Panc1 (cell line): ENCODE results near the gene PARVB. TPM values are rescaled to one million over a fixed set of nuclear protein-coding genes. Genes with fewer than 3 reads are reported as not detected.

Source experiments
- ATAC-seq: fragments of 200-7000 bp; cut with Tn5 transposase; 2 replicates; pipeline ENCODE4 v1.9.1; 2020; ENCODE audit warnings: mild to moderate bottlenecking, moderate library complexity
- BruUV-seq: library from RNA; stranded (reverse); fragments of 400-500 nt; replicated peaks from 2 replicates; lab custom pipeline; 2021; lab: Mats Ljungman, UMichigan
- CTCF ChIA-PET: fragments of 300-600 bp; sonication (Branson Sonifier 250); formaldehyde crosslinking; loops from one replicate; lab custom pipeline; 2022; ENCODE audit warnings: antibody characterized with exemption; lab: Charles Lee
- POLR2A ChIA-PET: fragments of 300-600 bp; sonication (Branson Sonifier 250); formaldehyde crosslinking; loops from one replicate; lab custom pipeline; 2022; ENCODE audit warnings: antibody characterized with exemption; lab: Charles Lee
- DNase-seq: peaks from one replicate; pipeline ENCODE4 v3.0.0-alpha.2; 2010; ENCODE audit warnings: low read depth, low spot score
- H3K27ac ChIP-seq: 2 replicates; pipeline ENCODE4 v1.5.1; 2011; ENCODE audit warnings: mild to moderate bottlenecking, low read length, inconsistent platforms
- H3K27me3 ChIP-seq: fragments of 200-500 bp; sonication (Bioruptor generic); 2 replicates; pipeline ENCODE4 v1.6.0; 2014; ENCODE audit warnings: low read length, inconsistent platforms; ENCODE audit not compliant: control insufficient read depth, insufficient read depth
- H3K36me3 ChIP-seq: fragments of 200-500 bp; sonication (Bioruptor generic); 2 replicates; pipeline ENCODE4 v1.5.1; 2014; ENCODE audit warnings: inconsistent platforms, mild to moderate bottlenecking, low read length, moderate library complexity; ENCODE audit not compliant: control insufficient read depth, insufficient read depth
- H3K4me1 ChIP-seq: 2 replicates; pipeline ENCODE4 v1.5.1; 2011; ENCODE audit warnings: inconsistent platforms, mild to moderate bottlenecking, low read length, moderate library complexity; ENCODE audit not compliant: control insufficient read depth, insufficient read depth
- H3K4me3 ChIP-seq, 2 experiments: 2 replicates each; pipeline ENCODE4 v1.5.1; 2011 to 2012; ENCODE audit warnings: low read depth in 2 of 2, low read length in 2 of 2, mild to moderate bottlenecking in 2 of 2, inconsistent platforms in 1 of 2, moderate library complexity in 1 of 2
- H3K9me3 ChIP-seq: fragments of 200-500 bp; sonication (Bioruptor generic); 2 replicates; pipeline ENCODE4 v1.5.1; 2014; ENCODE audit warnings: low read depth, mild to moderate bottlenecking, inconsistent platforms, low read length, moderate library complexity; ENCODE audit not compliant: control insufficient read depth, insufficient read depth
- POLR2AphosphoS5 ChIP-seq: IDR thresholded peaks from 2 replicates; pipeline ENCODE4 v1.6.1; 2012; ENCODE audit warnings: mild to moderate bottlenecking, low read depth, low read length, moderate library complexity
- SIN3A ChIP-seq: IDR thresholded peaks from 2 replicates; pipeline ENCODE4 v1.6.1; 2012; ENCODE audit warnings: low read depth, mild to moderate bottlenecking, low read length, moderate library complexity, borderline replicate concordance; ENCODE audit not compliant: insufficient read depth
- TCF7L2 ChIP-seq: IDR thresholded peaks from 2 replicates; pipeline ENCODE4 v1.6.1; 2011; ENCODE audit warnings: mild to moderate bottlenecking, low read depth, low read length, inconsistent platforms
- in situ Hi-C: cut with HindIII; loops from 2 replicates; pipeline ENCODE4 v1.10.0; 2016; ENCODE audit warnings: low sequenced_read_pairs, low pct_unique_long_range_greater_than_20kb
- intact Hi-C: fragments of 100-400 bp; cut with micrococcal nuclease; formaldehyde crosslinking; loops from one replicate; pipeline ENCODE4 v1.10.0; 2022; ENCODE audit not compliant: unreplicated experiment
- total RNA-seq: library from RNA; stranded (reverse); gene quantifications from one replicate; pipeline ENCODE4 v1.2.1, GENCODE V29; 2021; ENCODE audit not compliant: unreplicated experiment
- TF ChIP-seq, protein P1 (sequence below): fragments of 450-650 bp; IDR thresholded peaks from 2 replicates; pipeline ENCODE4 v1.5.1; 2017; ENCODE audit warnings: mild to moderate bottlenecking
- TF ChIP-seq, protein P2 (sequence below), 2 experiments: IDR thresholded peaks; 2 replicates each; pipeline ENCODE4 v1.6.1; 2011 to 2012; ENCODE audit warnings: low read depth in 2 of 2, control low read depth in 1 of 2, low read length in 1 of 2, mild to moderate bottlenecking in 1 of 2, moderate library complexity in 1 of 2; ENCODE audit not compliant: insufficient read depth in 1 of 2

PARVB gene
- total RNA-seq, 1 experiment from 2014 or later = 28.1 TPM

DNA sequence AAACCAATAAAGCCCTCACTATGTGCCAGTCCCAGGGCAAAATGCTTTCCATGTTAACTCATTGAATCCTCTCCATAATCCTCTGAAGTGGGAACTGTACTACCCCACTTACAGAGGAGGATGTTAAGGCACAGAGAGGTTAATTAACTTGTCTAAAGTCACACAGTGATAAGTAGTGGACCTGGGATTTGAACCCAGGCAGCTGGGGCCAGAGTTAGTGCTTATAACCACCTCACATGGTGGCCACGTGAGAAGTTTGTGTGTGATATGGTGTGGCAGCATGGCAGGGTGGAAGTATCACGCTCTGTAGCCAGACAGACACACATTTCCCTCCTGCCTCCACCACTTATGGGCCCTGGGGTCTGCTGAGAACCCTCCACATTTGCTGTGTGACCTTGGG is 173.2 kb downstream of the PARVB start:
- ATAC-seq (no peak), DNase-seq (no peak)
- in situ Hi-C loops (no loop called here), intact Hi-C loops (no loop called here)
- no peak overlapping the region for H3K4me3 ChIP-seq
- no peaks in the 10 kb centered on the region for H3K27me3 ChIP-seq
- no peaks in the 10 kb centered on the region for H3K9me3 ChIP-seq
- TF ChIP-seq SIN3A = no peak
- TF ChIP-seq, protein P1, sequence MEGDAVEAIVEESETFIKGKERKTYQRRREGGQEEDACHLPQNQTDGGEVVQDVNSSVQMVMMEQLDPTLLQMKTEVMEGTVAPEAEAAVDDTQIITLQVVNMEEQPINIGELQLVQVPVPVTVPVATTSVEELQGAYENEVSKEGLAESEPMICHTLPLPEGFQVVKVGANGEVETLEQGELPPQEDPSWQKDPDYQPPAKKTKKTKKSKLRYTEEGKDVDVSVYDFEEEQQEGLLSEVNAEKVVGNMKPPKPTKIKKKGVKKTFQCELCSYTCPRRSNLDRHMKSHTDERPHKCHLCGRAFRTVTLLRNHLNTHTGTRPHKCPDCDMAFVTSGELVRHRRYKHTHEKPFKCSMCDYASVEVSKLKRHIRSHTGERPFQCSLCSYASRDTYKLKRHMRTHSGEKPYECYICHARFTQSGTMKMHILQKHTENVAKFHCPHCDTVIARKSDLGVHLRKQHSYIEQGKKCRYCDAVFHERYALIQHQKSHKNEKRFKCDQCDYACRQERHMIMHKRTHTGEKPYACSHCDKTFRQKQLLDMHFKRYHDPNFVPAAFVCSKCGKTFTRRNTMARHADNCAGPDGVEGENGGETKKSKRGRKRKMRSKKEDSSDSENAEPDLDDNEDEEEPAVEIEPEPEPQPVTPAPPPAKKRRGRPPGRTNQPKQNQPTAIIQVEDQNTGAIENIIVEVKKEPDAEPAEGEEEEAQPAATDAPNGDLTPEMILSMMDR = no peak
- TF ChIP-seq TCF7L2 = no peak
- no peak for TF ChIP-seq POLR2AphosphoS5
- TF ChIP-seq, protein P2, sequence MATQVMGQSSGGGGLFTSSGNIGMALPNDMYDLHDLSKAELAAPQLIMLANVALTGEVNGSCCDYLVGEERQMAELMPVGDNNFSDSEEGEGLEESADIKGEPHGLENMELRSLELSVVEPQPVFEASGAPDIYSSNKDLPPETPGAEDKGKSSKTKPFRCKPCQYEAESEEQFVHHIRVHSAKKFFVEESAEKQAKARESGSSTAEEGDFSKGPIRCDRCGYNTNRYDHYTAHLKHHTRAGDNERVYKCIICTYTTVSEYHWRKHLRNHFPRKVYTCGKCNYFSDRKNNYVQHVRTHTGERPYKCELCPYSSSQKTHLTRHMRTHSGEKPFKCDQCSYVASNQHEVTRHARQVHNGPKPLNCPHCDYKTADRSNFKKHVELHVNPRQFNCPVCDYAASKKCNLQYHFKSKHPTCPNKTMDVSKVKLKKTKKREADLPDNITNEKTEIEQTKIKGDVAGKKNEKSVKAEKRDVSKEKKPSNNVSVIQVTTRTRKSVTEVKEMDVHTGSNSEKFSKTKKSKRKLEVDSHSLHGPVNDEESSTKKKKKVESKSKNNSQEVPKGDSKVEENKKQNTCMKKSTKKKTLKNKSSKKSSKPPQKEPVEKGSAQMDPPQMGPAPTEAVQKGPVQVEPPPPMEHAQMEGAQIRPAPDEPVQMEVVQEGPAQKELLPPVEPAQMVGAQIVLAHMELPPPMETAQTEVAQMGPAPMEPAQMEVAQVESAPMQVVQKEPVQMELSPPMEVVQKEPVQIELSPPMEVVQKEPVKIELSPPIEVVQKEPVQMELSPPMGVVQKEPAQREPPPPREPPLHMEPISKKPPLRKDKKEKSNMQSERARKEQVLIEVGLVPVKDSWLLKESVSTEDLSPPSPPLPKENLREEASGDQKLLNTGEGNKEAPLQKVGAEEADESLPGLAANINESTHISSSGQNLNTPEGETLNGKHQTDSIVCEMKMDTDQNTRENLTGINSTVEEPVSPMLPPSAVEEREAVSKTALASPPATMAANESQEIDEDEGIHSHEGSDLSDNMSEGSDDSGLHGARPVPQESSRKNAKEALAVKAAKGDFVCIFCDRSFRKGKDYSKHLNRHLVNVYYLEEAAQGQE (IDR thresholded peaks at IDR 0.05; ENCODE audit: insufficient read depth in 1 of 2, low read depth in 2 of 2, low read length in 1 of 2) = no peak
- H3K36me3 ChIP-seq = no peaks in the 10 kb centered on the region
- H3K4me1 ChIP-seq = 0 out of 2 replicates have a peak, but pooled peaks cover 3% of the 10 kb centered on the region
- ChIA-PET CTCF (interaction anchor here (1.1 kb wide), 1 partner anchor 172 kb away, joined by 3 read pairs; no protein-coding TSS in a partner anchor), POLR2A (no interaction called here)
- no peak overlapping the region for H3K27ac ChIP-seq
- BruUV-seq = no TSS peak

DNA sequence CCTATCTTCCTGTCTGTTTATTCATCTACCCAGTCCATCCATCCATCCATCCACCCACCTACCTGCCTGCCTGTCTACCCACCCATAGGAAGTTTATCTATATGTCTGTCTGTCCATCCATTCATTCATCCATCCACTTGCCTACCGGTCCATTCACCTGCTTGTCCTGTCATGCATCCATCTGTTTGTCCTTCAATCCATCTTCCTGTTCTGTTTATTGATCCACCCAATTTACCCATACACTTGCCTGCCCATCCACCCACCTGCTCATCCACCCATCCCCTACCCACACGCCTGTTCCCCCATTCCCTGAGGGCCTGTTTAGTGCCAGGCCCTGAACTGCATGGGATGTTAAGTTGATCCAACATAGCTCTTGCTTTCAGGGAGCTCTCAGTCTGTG is 175.1 kb downstream of the PARVB start:
- in situ Hi-C loops (no loop called here), intact Hi-C loops (no loop called here)
- TF ChIP-seq, protein P2 (IDR thresholded peaks at IDR 0.05; ENCODE audit: insufficient read depth in 1 of 2, low read depth in 2 of 2, low read length in 1 of 2) = no peak
- TF ChIP-seq TCF7L2 = no peak
- no peak for TF ChIP-seq POLR2AphosphoS5
- no peak for TF ChIP-seq SIN3A
- TF ChIP-seq, protein P1 = no peak
- CTCF ChIA-PET = no interaction called here
- Histone ChIP-seq H3K36me3 (no peaks in the 10 kb centered on the region), H3K27me3 (no peaks in the 10 kb centered on the region), H3K9me3 (no peaks in the 10 kb centered on the region), H3K4me3 (no peak overlapping the region), H3K4me1 (no peaks in the 10 kb centered on the region), H3K27ac (no peak overlapping the region)
- DNase-seq = no peak
- POLR2A ChIA-PET = no interaction called here
- no peak for ATAC-seq
- no TSS peak for BruUV-seq
